Urinary bladder (tissue), 4 donors: ENCODE measurements around the gene ZBTB20. TPM values are rescaled to one million over a fixed set of nuclear protein-coding genes. Genes with fewer than 3 reads are reported as not detected.

Source experiments
- DNase-seq: peaks from one replicate; pipeline ENCODE4 v3.0.0-alpha.2; 2015; ENCODE audit errors: extremely low spot score
- H3K27ac ChIP-seq: one replicate; pipeline ENCODE4 v1.5.1; 2013; ENCODE audit warnings: low read depth, mild to moderate bottlenecking, moderate library complexity
- H3K36me3 ChIP-seq: one replicate; pipeline ENCODE4 v1.6.1; 2013; ENCODE audit warnings: mild to moderate bottlenecking, moderate library complexity; ENCODE audit not compliant: insufficient read depth
- H3K4me1 ChIP-seq: one replicate; pipeline ENCODE4 v1.6.1; 2013; ENCODE audit warnings: mild to moderate bottlenecking, moderate library complexity; ENCODE audit not compliant: insufficient read depth
- H3K4me3 ChIP-seq: one replicate; pipeline ENCODE4 v1.5.1; 2013; ENCODE audit warnings: low read depth, low read length
- WGBS: extraction: QIAGEN DNeasy Blood & Tissue Kit; methylation state at CpG from one replicate; pipeline ENCODE4 v1.1.7; 2013; 5-methylcytosine and 5-hydroxymethylcytosine counted together
- polyA plus RNA-seq: library from polyadenylated mRNA; stranded (reverse); fragments of 200-250 nt; gene quantifications from one replicate; pipeline ENCODE4 v1.2.3, GENCODE V29; 2013
- total RNA-seq: library from RNA; depleted of rRNA; stranded (reverse); fragments of >200 nt; gene quantifications from one replicate; pipeline ENCODE4 v1.2.3, GENCODE V29; 2014
- donor health status: healthy with polysubstance abuse.
- donor health status: healthy.

ZBTB20 gene
- total and polyA plus RNA-seq, 2 donors, result 1.5 to 99.9 TPM

GRCh38 chr3:114721864-114722263, 425.2 kb downstream of the ZBTB20 start:
- H3K4me3 ChIP-seq, result no peak overlapping the region
- no peak for DNase-seq
- no peaks in the 10 kb centered on the region for H3K4me1 ChIP-seq
- WGBS, result 89% methylated on average over 2 of the region's 2 CpGs
- no peaks in the 10 kb centered on the region for H3K36me3 ChIP-seq
- H3K27ac ChIP-seq, result no peak overlapping the region

GRCh38 chr3:114721209-114721608, 425.9 kb downstream of the ZBTB20 start:
- WGBS, result 73% methylated on average over 3 of the region's 3 CpGs
- no peak overlapping the region for H3K27ac ChIP-seq
- no peak for DNase-seq
- H3K4me1 ChIP-seq, result no peaks in the 10 kb centered on the region
- H3K4me3 ChIP-seq, result no peak overlapping the region
- H3K36me3 ChIP-seq, result no peaks in the 10 kb centered on the region

- no peaks in the 10 kb centered on the region for H3K36me3 ChIP-seq
Measured at GRCh38 chr3:114718898-114719210, 428.2 kb downstream of the ZBTB20 start.

GRCh38 chr3:114718071-114718897, 428.8 kb downstream of the ZBTB20 start:
- H3K27ac ChIP-seq, result peak overlapping the region; percentile 23
- WGBS, result 77% methylated on average over 7 of the region's 7 CpGs
- H3K4me1 ChIP-seq, result no peaks in the 10 kb centered on the region
- H3K4me3 ChIP-seq, result no peak overlapping the region
- no peak for DNase-seq
- H3K36me3 ChIP-seq, result no peaks in the 10 kb centered on the region

More at GRCh38 chr3:114718898-114719210, 428.2 kb downstream of the ZBTB20 start:
- Histone ChIP-seq H3K27ac (no peak overlapping the region), H3K4me1 (no peaks in the 10 kb centered on the region), H3K4me3 (no peak overlapping the region)
- DNase-seq, result no peak
- 38% methylated on average over 1 of the region's 1 CpG for WGBS

- Histone ChIP-seq H3K27ac (no peak overlapping the region), H3K36me3 (no peaks in the 10 kb centered on the region), H3K4me3 (no peak overlapping the region), H3K4me1 (no peaks in the 10 kb centered on the region)
- no peak for DNase-seq
Measured at GRCh38 chr3:114716916-114717315, 430.2 kb downstream of the ZBTB20 start.

- WGBS, result 72% methylated on average over 5 of the region's 5 CpGs
Measured at GRCh38 chr3:114716126-114716525, 431.0 kb downstream of the ZBTB20 start.

GRCh38 chr3:114714957-114715460, 432.1 kb downstream of the ZBTB20 start:
- Histone ChIP-seq H3K4me1 (no peaks in the 10 kb centered on the region), H3K4me3 (no peak overlapping the region), H3K27ac (no peak overlapping the region), H3K36me3 (no peaks in the 10 kb centered on the region)
- WGBS, result 81% methylated on average over 7 of the region's 7 CpGs
- no peak for DNase-seq

More at GRCh38 chr3:114716126-114716525, 431.0 kb downstream of the ZBTB20 start:
- no peak overlapping the region for H3K4me3 ChIP-seq
- DNase-seq, result no peak
- no peaks in the 10 kb centered on the region for H3K4me1 ChIP-seq
- no peak overlapping the region for H3K27ac ChIP-seq
- no peaks in the 10 kb centered on the region for H3K36me3 ChIP-seq

- H3K4me3 ChIP-seq, result no peak overlapping the region
- no peaks in the 10 kb centered on the region for H3K4me1 ChIP-seq
- H3K27ac ChIP-seq, result no peak overlapping the region
- H3K36me3 ChIP-seq, result no peaks in the 10 kb centered on the region
- DNase-seq, result no peak
- WGBS, result 94% methylated on average over 2 of the region's 2 CpGs
Measured at GRCh38 chr3:114714237-114714636, 432.9 kb downstream of the ZBTB20 start.

- DNase-seq, result no peak
- H3K4me1 ChIP-seq, result no peaks in the 10 kb centered on the region
- no peak overlapping the region for H3K27ac ChIP-seq
- 96% methylated on average over 9 of the region's 9 CpGs for WGBS
- H3K36me3 ChIP-seq, result no peaks in the 10 kb centered on the region
- H3K4me3 ChIP-seq, result no peak overlapping the region
Measured at GRCh38 chr3:114712728-114713492, 434.2 kb downstream of the ZBTB20 start.

GRCh38 chr3:114711321-114711886, 435.7 kb downstream of the ZBTB20 start:
- no peak overlapping the region for H3K27ac ChIP-seq
- no peaks in the 10 kb centered on the region for H3K4me1 ChIP-seq
- 48% methylated on average over 2 of the region's 2 CpGs for WGBS
- no peak overlapping the region for H3K4me3 ChIP-seq
- H3K36me3 ChIP-seq, result no peaks in the 10 kb centered on the region
- no peak for DNase-seq

GRCh38 chr3:114709102-114709501, 438.0 kb downstream of the ZBTB20 start:
- WGBS, result 98% methylated on average over 1 of the region's 1 CpG
- H3K27ac ChIP-seq, result no peak overlapping the region
- H3K4me3 ChIP-seq, result no peak overlapping the region
- no peaks in the 10 kb centered on the region for H3K36me3 ChIP-seq
- no peak for DNase-seq
- H3K4me1 ChIP-seq, result no peaks in the 10 kb centered on the region

GRCh38 chr3:114707252-114707860, 439.7 kb downstream of the ZBTB20 start:
- no peaks in the 10 kb centered on the region for H3K4me1 ChIP-seq
- no peaks in the 10 kb centered on the region for H3K36me3 ChIP-seq
- DNase-seq, result no peak
- no peak overlapping the region for H3K4me3 ChIP-seq
- WGBS, result 96% methylated on average over 4 of the region's 4 CpGs
- no peak overlapping the region for H3K27ac ChIP-seq

GRCh38 chr3:114706591-114707232, 440.4 kb downstream of the ZBTB20 start:
- Histone ChIP-seq H3K27ac (no peak overlapping the region), H3K4me1 (no peaks in the 10 kb centered on the region), H3K4me3 (no peak overlapping the region), H3K36me3 (no peaks in the 10 kb centered on the region)
- 76% methylated on average over 3 of the region's 3 CpGs for WGBS
- DNase-seq, result no peak
